GM13976 (cell line): ENCODE data around the gene SPECC1.
A peak's percentile ranks its signal among the peaks of the same experiment; 100 is the strongest.

Source experiments
- DNase-seq: peaks from one replicate; pipeline ENCODE4 v3.0.0; 2012; ENCODE audit warnings: low spot score
- CTCF ChIP-seq: IDR thresholded peaks from 2 replicates; pipeline ENCODE4 v1.5.1; 2012; ENCODE audit warnings: borderline replicate concordance, mild to moderate bottlenecking; ENCODE audit not compliant: insufficient read depth; ENCODE audit errors: extremely low read depth, missing control alignments, control extremely low read depth
- in situ Hi-C: fragments of 300-500 bp; cut with MboI; formaldehyde crosslinking; loops from one replicate; pipeline ENCODE4 v1.12.0; 2022; ENCODE audit warnings: low sequenced_read_pairs, mixed read lengths, inconsistent platforms; ENCODE audit not compliant: unreplicated experiment

The SPECC1 gene

GRCh38 chr17:20086416-20087076, 77.4 kb downstream of the SPECC1 start:
- TF ChIP-seq CTCF = no peak
- in situ Hi-C loops = no loop called here
- DNase-seq = no peak

GRCh38 chr17:20087538-20088250, 78.5 kb downstream of the SPECC1 start:
- no peak for TF ChIP-seq CTCF
- in situ Hi-C loops = no loop called here
- no peak for DNase-seq

DNA sequence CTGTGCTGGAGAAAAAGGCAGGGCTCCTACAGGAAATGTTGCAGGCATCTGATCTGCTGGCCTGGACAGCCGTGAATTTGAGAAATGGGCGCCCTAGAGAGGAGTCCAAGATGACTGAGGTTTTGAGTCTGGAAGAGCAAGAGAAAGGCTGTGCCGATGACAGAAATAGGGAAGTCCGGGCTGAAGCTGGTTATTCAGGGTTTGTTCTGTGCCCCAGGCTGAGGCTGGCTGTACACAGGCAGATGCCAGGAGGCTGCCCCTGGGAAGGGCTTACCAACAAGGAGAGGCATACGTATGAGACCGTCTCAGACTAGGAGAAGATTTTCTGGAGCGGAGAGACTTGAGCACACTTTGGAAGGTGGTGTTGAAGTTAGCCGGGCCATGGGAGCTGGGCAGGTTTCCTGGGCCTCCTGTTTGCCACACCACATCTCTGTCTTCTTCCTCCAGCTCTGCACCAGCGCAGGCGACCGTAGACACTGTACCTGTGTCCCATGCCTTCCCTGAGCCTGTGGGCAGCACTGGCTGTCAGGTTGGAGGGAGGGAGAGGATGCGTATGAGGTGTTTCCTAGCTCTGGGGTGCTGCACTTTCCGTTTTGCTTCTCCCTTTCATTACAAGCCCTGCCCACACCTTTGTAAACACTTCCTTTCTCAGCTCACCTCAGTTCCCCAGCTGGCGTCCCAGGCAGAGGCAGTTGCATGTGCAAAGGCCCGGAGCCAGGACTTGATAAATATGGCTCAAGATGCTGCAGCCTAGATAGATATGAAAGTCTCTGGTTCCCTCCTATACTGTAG, 80.8 kb downstream of the SPECC1 start:
- no peak for TF ChIP-seq CTCF
- DNase-seq = peak; percentile 46
- in situ Hi-C loops = no loop called here

- in situ Hi-C loops = no loop called here
- DNase-seq = no peak
- no peak for TF ChIP-seq CTCF
Measured at GRCh38 chr17:20091174-20092029, 82.2 kb downstream of the SPECC1 start.

DNA sequence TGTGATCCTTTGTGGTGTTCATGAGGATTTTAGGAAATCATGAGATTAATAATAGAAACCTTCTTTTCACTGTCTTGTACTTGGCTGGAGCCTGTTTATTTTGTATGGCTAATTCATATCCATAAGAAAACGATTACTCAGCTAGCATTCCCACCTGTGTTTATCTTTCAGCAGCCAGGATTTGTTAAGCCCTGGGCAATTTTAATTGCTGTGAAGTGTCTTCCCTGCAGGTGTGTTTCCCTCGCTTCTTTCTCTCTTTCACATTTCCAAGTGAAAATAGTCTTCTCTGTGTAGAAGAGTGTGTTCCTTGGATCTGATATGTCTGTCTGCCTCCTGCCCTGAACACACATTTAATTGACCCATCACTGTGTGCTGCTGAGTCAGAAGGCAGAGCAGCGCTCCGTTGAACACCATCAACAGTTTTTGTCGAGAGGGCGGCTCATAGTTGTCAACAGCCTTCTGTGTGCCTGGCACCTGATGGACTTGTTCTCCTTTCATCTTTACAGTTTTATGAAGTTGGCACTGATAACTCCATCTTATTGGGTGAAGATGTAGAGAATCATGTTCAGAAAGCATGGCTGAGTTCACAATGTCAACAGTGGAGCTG, 83.2 kb downstream of the SPECC1 start:
- DNase-seq = no peak
- in situ Hi-C loops = no loop called here
- TF ChIP-seq CTCF = no peak
